ENCODE data around the gene ILKAP.

DNA sequence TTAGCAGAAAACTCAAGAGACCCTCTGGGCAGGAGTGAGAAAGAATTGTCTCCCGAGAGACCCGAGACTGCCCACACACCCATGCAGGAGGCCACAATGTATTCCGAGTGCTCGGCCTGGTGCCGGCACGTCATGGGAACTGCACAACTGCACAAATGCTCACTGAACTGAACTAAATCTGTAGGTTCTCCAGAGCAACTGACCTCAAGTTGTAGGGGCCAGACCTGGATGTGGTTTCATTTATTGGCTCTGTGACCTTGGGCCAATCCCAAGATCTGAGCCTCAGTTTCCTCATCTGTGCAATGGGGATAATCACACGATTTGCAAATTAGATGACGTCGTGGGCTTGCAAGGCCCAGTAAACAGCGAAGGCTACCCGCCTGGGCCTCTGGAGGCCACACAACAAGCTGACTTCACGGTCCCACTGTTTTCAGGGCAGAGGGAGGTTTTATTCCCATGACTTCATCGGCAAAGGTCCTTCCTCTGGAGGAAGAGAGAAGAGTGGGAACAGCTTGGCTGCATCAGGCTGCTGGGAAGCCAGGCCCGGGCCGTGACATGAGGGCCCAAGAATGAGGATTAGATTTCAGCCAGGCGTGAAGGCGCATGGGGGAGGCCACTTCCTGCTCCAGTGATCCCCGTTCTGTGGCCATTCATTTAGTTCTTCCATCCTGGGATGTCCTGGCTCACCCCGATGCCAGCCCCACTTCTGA is 48.3 kb downstream of the ILKAP start:
- no peak for TF ChIP-seq CTCF (IDR thresholded peaks at IDR 0.05 in 2 of 3, conservative IDR thresholded peaks at IDR 0.05 in 1 of 3; ENCODE audit: borderline replicate concordance in 1 of 3, insufficient read depth in 1 of 3, low read depth in 2 of 3, low read length in 2 of 3)
- TF ChIP-seq EZH2 (IDR thresholded peaks at IDR 0.05): no peak
